Endothelial cell of umbilical vein (primary cell): ENCODE data around the gene MAP7D2. TPM values are rescaled to one million over a fixed set of nuclear protein-coding genes. Genes with fewer than 3 reads are reported as not detected.

Experiments
- BruUV-seq: library from RNA; stranded (reverse); fragments of 400-500 nt; replicated peaks from 2 replicates; lab custom pipeline; 2021; lab: Mats Ljungman, UMichigan
- CTCF ChIA-PET: fragments of 300-600, 350-600 bp; sonication (Branson Sonifier 250); formaldehyde crosslinking; loops from one replicate; lab custom pipeline; 2021; ENCODE audit warnings: antibody characterized with exemption, inconsistent platforms; lab: Charles Lee
- POLR2A ChIA-PET: fragments of 300-600, 350-600 bp; sonication (Branson Sonifier 250); formaldehyde crosslinking; loops from one replicate; lab custom pipeline; 2021; ENCODE audit warnings: antibody characterized with exemption, inconsistent platforms; lab: Charles Lee
- DNase-seq: peaks from one replicate; pipeline ENCODE4 v3.0.0-alpha.2; 2011; ENCODE audit warnings: low read depth, low spot score
- FAIRE-seq: peaks from 2 replicates; lab custom pipeline; 2011; peaks lifted over from hg19 to GRCh38; lab: Jason Lieb, UNC
- H2AFZ ChIP-seq: 2 replicates; pipeline ENCODE4 v1.6.0; 2012; ENCODE audit warnings: low read depth, low read length, control low read depth, inconsistent platforms
- H3K27ac ChIP-seq: 2 replicates; pipeline ENCODE4 v1.5.1; 2011; ENCODE audit warnings: low read depth, mild to moderate bottlenecking, control low read depth, low read length, moderate library complexity; ENCODE audit not compliant: insufficient read depth
- H3K27me3 ChIP-seq, 2 experiments: 2 replicates each; pipeline versions ENCODE4 v1.6.0 to v1.6.1; 2011; ENCODE audit warnings: low read length in 2 of 2, mixed read lengths in 1 of 2; ENCODE audit not compliant: control insufficient read depth in 2 of 2, insufficient read depth in 2 of 2
- H3K36me3 ChIP-seq, 2 experiments: 2 replicates in 1 of 2; 3 replicates in 1 of 2; pipeline ENCODE4 v1.5.1; 2011; ENCODE audit warnings: low read length in 2 of 2, mild to moderate bottlenecking in 1 of 2, moderate library complexity in 1 of 2; ENCODE audit not compliant: control insufficient read depth in 2 of 2, insufficient read depth in 2 of 2; ENCODE audit errors: extremely low read depth in 1 of 2
- H3K4me1 ChIP-seq: 3 replicates; pipeline ENCODE4 v1.5.1; 2011; ENCODE audit warnings: mild to moderate bottlenecking, low read length; ENCODE audit not compliant: control insufficient read depth, insufficient read depth; ENCODE audit errors: extremely low read depth
- H3K4me2 ChIP-seq: 2 replicates; pipeline ENCODE4 v1.6.1; 2011; ENCODE audit warnings: low read length, control low read depth, mixed read lengths; ENCODE audit not compliant: insufficient read depth
- H3K4me3 ChIP-seq, 3 experiments: fragments of 200-600 bp in 1 of 3; sonication (generic), shearing (Covaris generic) in 1 of 3; replicated peaks in 1 of 3; 2 replicates each; pipeline ENCODE4 v1.5.1; 2011 to 2016; ENCODE audit warnings: control low read depth in 3 of 3, low read length in 3 of 3, mild to moderate bottlenecking in 2 of 3, inconsistent platforms in 1 of 3, low read depth in 1 of 3, moderate library complexity in 1 of 3; ENCODE audit not compliant: insufficient read depth in 1 of 3
- H3K79me2 ChIP-seq: 2 replicates; pipeline ENCODE4 v1.6.0; 2012; ENCODE audit warnings: low read length, inconsistent platforms; ENCODE audit not compliant: control insufficient read depth, insufficient read depth
- H3K9ac ChIP-seq: replicated peaks from 2 replicates; pipeline ENCODE3; 2011; ENCODE audit warnings: low read length, control low read depth; ENCODE audit not compliant: insufficient read depth; ENCODE audit errors: extremely low read depth
- H3K9me1 ChIP-seq: replicated peaks from 3 replicates; pipeline ENCODE4 v1.6.0; 2011; ENCODE audit warnings: mild to moderate bottlenecking, low read length; ENCODE audit not compliant: control insufficient read depth, insufficient read depth; ENCODE audit errors: extremely low read depth
- H3K9me3 ChIP-seq: replicated peaks from 2 replicates; pipeline ENCODE4 v1.5.1; 2012; ENCODE audit warnings: low read length, inconsistent platforms; ENCODE audit not compliant: control insufficient read depth, insufficient read depth
- H4K20me1 ChIP-seq: replicated peaks from 2 replicates; pipeline ENCODE3; 2011; ENCODE audit warnings: mild to moderate bottlenecking, low read length; ENCODE audit not compliant: control insufficient read depth, insufficient read depth; ENCODE audit errors: extremely low read depth
- CTCF ChIP-seq, 2 donors: IDR thresholded peaks; 1 replicate in 1 of 2; 2 replicates in 1 of 2; pipeline ENCODE4 v1.5.1; 2011; ENCODE audit warnings: low read length in 2 of 2, mild to moderate bottlenecking in 2 of 2, moderate library complexity in 2 of 2, control low read depth in 1 of 2, inconsistent platforms in 1 of 2, low read depth in 1 of 2; ENCODE audit not compliant: insufficient read depth in 1 of 2; ENCODE audit errors: extremely low read depth in 1 of 2
- EZH2 ChIP-seq: IDR thresholded peaks from 2 replicates; pipeline ENCODE4 v1.6.1; 2012; ENCODE audit warnings: borderline replicate concordance, low read depth, mild to moderate bottlenecking, moderate library complexity, low read length, inconsistent platforms; ENCODE audit not compliant: severe bottlenecking
- FOS ChIP-seq: IDR thresholded peaks from 2 replicates; pipeline ENCODE4 v1.6.1; 2011; ENCODE audit warnings: mild to moderate bottlenecking, low read length, moderate library complexity, borderline replicate concordance; ENCODE audit not compliant: insufficient read depth
- GATA2 ChIP-seq: IDR thresholded peaks from 2 replicates; pipeline ENCODE4 v1.7.0; 2011; ENCODE audit warnings: low read depth, mild to moderate bottlenecking, moderate library complexity, mixed read lengths, low read length; ENCODE audit not compliant: insufficient read length, insufficient read depth
- JUN ChIP-seq: IDR thresholded peaks from 2 replicates; pipeline ENCODE4 v1.6.1; 2011; ENCODE audit warnings: borderline replicate concordance, low read depth; ENCODE audit not compliant: insufficient read length, insufficient read depth
- MAX ChIP-seq: IDR thresholded peaks from 2 replicates; pipeline ENCODE4 v1.6.1; 2011; ENCODE audit not compliant: insufficient read depth, insufficient read length
- MYC ChIP-seq: IDR thresholded peaks from one replicate; pipeline ENCODE4 v1.6.1; 2011; ENCODE audit warnings: mild to moderate bottlenecking, low read depth, low read length
- POLR2A ChIP-seq: IDR thresholded peaks from 2 replicates; pipeline ENCODE4 v1.6.1; 2012; ENCODE audit warnings: low read depth, mild to moderate bottlenecking, control low read depth, low read length
- POLR2AphosphoS5 ChIP-seq: IDR thresholded peaks from 2 replicates; pipeline ENCODE4 v1.6.1; 2012; ENCODE audit warnings: low read depth, mild to moderate bottlenecking, control low read depth, low read length, moderate library complexity; ENCODE audit not compliant: insufficient read depth
- dilution Hi-C: fragments of 300-500 bp; cut with MboI; formaldehyde crosslinking; loops from one replicate; pipeline ENCODE4 v1.15.0; 2019; ENCODE audit warnings: low sequenced_read_pairs; ENCODE audit not compliant: extremely low pct_ligation_motif_present
- intact Hi-C: fragments of 100-400 bp; cut with micrococcal nuclease; formaldehyde crosslinking; loops from one replicate; pipeline ENCODE4 v1.10.0; 2022
- polyA plus RNA-seq, 4 experiments: library from polyadenylated mRNA; depleted of rRNA in 3 of 4; stranded (reverse) in 3 of 4; unstranded in 1 of 4; fragments of >200 nt; gene quantifications; 2 replicates each; pipeline versions ENCODE4 v1.2.1 to v1.2.3, GENCODE V29; 2011 to 2012; ENCODE audit warnings: missing spikeins in 1 of 4
- total RNA-seq: library from RNA; stranded (reverse); gene quantifications from 2 replicates; pipeline ENCODE4 v1.2.3, GENCODE V29; 2021

MAP7D2 gene
- total and polyA plus RNA-seq, 2 donors (not counting 3 experiments of a cell fraction or from before 2014, with no cell fraction given), result 0.08 to 0.15 TPM

GRCh38 chrX:20071511-20072079 is 45.1 kb downstream of the MAP7D2 start:
- TF ChIP-seq JUN (no peak), POLR2AphosphoS5 (no peak), MYC (no peak), POLR2A (no peak), GATA2 (no peak), CTCF (IDR thresholded peaks at IDR 0.05; ENCODE audit: extremely low read depth in 1 of 2, insufficient read depth in 1 of 2, low read depth in 1 of 2, low read length in 2 of 2) (no peak), MAX (no peak), EZH2 (no peak), FOS (no peak)
- H3K79me2 ChIP-seq, result no peaks in the 10 kb centered on the region
- no peaks in the 10 kb centered on the region for H3K9me3 ChIP-seq
- BruUV-seq, result no TSS peak
- ChIA-PET CTCF (no interaction called here), POLR2A (no interaction called here)
- intact Hi-C loops (no loop called here), dilution Hi-C loops (no loop called here)
- no peaks in the 10 kb centered on the region for H3K9me1 ChIP-seq
- H3K4me1 ChIP-seq, result peaks cover 4% of the 10 kb centered on the region
- H3K27ac ChIP-seq, result no peak overlapping the region
- no peak overlapping the region for H3K9ac ChIP-seq
- DNase-seq (no peak), FAIRE-seq (no peak)
- no peaks in the 10 kb centered on the region for H3K27me3 ChIP-seq
- H4K20me1 ChIP-seq, result no peaks in the 10 kb centered on the region
- H2AFZ ChIP-seq, result no peak overlapping the region
- H3K4me3 ChIP-seq, result no peak overlapping the region
- H3K4me2 ChIP-seq, result no peak overlapping the region
- no peaks in the 10 kb centered on the region for H3K36me3 ChIP-seq
